ENCODE results near the gene SYT9.
"Not testable (repeated sequence)": the region's sequence is repeated elsewhere in the genome, so short reads cannot be mapped to it uniquely, and the experiment has no call there.

Gene SYT9

GRCh38 chr11:7319501-7319900 lies 67.8 kb downstream of the SYT9 start:
- DNase-seq (ENCODE audit: insufficient read length, low spot score), result no peak
- no peak for FAIRE-seq
- no peak for TF ChIP-seq TAF1 (IDR thresholded peaks at IDR 0.05; ENCODE audit: low read depth, low read length)
- no peak for TF ChIP-seq POLR2A (IDR thresholded peaks at IDR 0.05; ENCODE audit: low read depth, low read length)
- TF ChIP-seq POLR2AphosphoS5 (IDR thresholded peaks at IDR 0.05; ENCODE audit: low read depth, low read length), result no peak
- TF ChIP-seq POU2F2 (IDR thresholded peaks at IDR 0.05; ENCODE audit: low read depth, low read length), result no peak
- TF ChIP-seq SPI1 (IDR thresholded peaks at IDR 0.05; ENCODE audit: low read depth, low read length), result no peak
- TF ChIP-seq PAX5 (IDR thresholded peaks at IDR 0.05; ENCODE audit: insufficient read depth, low read length, severe bottlenecking), result no peak

DNA sequence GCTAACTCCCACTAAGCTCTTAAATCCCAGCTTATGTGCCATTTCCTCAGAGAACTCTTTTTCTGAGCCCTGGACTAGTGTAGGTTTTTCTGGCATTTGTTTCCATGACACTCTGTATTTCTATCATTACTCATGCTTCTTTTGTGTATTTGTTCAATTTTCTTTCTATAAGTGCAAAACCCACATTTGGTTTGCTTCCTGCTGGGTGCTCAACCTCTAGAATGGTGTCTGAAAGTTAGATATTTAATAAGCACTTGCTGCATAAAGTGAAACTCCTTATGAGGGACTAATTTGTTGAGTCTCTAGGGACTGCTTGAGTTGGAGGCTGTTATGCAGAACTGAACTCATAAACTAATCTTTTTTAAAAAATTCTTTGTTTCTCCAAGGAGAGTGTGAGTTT lies 68.6 kb downstream of the SYT9 start:
- TF ChIP-seq POLR2A (IDR thresholded peaks at IDR 0.05; ENCODE audit: low read depth, low read length), result no peak
- TF ChIP-seq PAX5 (IDR thresholded peaks at IDR 0.05; ENCODE audit: insufficient read depth, low read length, severe bottlenecking), result no peak
- no peak for TF ChIP-seq POLR2AphosphoS5 (IDR thresholded peaks at IDR 0.05; ENCODE audit: low read depth, low read length)
- TF ChIP-seq SPI1 (IDR thresholded peaks at IDR 0.05; ENCODE audit: low read depth, low read length), result no peak
- no peak for TF ChIP-seq POU2F2 (IDR thresholded peaks at IDR 0.05; ENCODE audit: low read depth, low read length)
- TF ChIP-seq TAF1 (IDR thresholded peaks at IDR 0.05; ENCODE audit: low read depth, low read length), result no peak
- FAIRE-seq, result no peak
- no peak for DNase-seq (ENCODE audit: insufficient read length, low spot score)

DNA sequence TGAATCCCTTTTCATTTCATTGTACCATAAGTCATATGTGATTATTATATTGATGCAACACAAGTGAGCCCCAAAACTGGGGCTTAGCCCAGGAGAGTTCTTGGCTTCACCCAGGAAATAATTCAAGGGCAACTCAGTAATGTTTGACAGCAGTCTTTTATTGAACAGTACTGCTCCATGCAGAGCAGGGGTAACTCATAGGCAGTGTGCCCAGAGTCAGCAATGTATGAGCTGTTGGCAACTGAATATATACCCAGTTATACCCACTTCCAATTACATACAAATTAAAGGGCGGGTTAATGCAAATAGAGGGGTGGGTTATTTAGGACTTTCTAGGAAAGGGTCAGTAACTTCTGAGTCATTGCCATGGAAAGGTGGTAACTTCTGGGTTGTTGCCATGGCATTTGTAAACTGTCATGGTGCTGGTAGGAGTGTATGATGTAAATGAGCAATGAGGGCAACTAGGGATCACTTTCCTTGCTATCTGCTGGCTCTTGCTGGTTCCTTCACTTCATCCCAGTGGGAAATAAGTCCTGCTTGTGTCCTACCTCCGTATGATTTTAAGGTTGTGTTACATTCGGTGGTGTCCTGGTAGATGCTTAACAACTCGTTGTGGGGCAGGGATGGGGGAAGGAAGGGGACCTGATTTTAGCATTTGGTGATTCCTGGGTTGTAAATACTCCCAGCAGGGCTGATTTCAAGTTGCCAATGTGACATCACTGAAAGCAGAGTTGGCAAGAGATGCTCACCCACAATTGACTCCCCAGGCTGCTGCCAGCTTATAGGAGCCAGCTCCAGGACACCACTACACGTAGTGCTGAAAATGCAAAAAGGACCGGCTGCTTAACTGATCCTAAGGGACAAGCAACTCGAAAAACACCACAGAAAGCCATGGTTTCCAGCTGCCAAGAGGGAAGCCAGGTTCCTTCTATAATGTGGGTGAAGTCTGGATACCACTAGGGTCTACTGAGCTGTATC lies 70.1 kb downstream of the SYT9 start:
- FAIRE-seq, result no peak

GRCh38 chr11:7332451-7332850 lies 80.7 kb downstream of the SYT9 start:
- TF ChIP-seq TAF1 (IDR thresholded peaks at IDR 0.05; ENCODE audit: low read depth, low read length) (no peak), POU2F2 (IDR thresholded peaks at IDR 0.05; ENCODE audit: low read depth, low read length) (no peak), POLR2A (IDR thresholded peaks at IDR 0.05; ENCODE audit: low read depth, low read length) (no peak), SPI1 (IDR thresholded peaks at IDR 0.05; ENCODE audit: low read depth, low read length) (no peak), POLR2AphosphoS5 (IDR thresholded peaks at IDR 0.05; ENCODE audit: low read depth, low read length) (no peak)
- FAIRE-seq, result no peak
- no peak for DNase-seq (ENCODE audit: insufficient read length, low spot score)

More for the DNA sequence above, 70.1 kb downstream of the SYT9 start:
- TF ChIP-seq TAF1 (IDR thresholded peaks at IDR 0.05; ENCODE audit: low read depth, low read length) (no peak), POLR2AphosphoS5 (IDR thresholded peaks at IDR 0.05; ENCODE audit: low read depth, low read length) (no peak), SPI1 (IDR thresholded peaks at IDR 0.05; ENCODE audit: low read depth, low read length) (no peak), PAX5 (IDR thresholded peaks at IDR 0.05; ENCODE audit: insufficient read depth, low read length, severe bottlenecking) (no peak), POLR2A (IDR thresholded peaks at IDR 0.05; ENCODE audit: low read depth, low read length) (no peak), POU2F2 (IDR thresholded peaks at IDR 0.05; ENCODE audit: low read depth, low read length) (no peak)
- no peak for DNase-seq (ENCODE audit: insufficient read length, low spot score)

DNA sequence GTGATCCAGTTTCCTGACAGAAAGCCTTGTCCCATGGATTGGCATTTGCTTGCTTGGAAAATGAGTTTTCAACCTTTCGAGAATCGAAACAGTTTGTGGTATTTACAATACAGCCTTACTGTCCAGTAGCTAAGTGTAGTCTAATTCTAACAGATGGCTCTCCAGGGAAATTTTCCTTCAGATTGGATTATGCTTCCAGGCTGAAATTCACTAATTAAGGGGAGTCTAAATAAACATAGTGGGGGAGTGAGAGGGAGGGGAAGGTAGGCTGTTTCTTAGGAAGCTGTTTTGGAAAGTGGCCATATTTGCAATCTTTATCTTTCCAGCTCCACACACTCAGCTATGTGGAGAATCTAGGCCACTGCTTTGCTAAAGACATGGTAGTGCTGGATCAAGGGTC lies 81.3 kb downstream of the SYT9 start:
- DNase-seq (ENCODE audit: insufficient read length, low spot score) (no peak), FAIRE-seq (no peak)
- TF ChIP-seq TAF1 (IDR thresholded peaks at IDR 0.05; ENCODE audit: low read depth, low read length) (no peak), PAX5 (IDR thresholded peaks at IDR 0.05; ENCODE audit: insufficient read depth, low read length, severe bottlenecking) (no peak)

- DNase-seq (ENCODE audit: insufficient read length, low spot score); FAIRE-seq: not testable (repeated sequence)
These were observed 83.7 kb downstream of the SYT9 start for GRCh38 chr11:7335442-7335841.

DNA sequence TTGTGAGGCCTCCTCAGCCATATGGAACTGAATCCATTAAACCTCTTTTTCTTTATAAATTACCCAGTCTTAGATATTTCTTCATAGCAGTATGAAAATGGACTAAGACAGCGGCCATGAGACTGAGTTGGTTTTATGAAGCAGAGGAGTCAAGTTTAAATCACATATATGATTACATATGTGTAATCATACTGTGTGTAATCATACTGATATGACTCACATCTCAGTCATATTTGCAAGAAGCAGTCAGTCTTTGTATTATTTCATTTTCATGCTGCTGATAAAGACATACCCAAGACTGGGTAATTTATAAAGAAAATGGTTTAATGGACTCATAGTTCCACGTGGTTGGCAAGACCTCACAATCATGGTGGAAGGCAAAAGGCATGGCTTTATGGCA lies 89.8 kb downstream of the SYT9 start:
- no peak for TF ChIP-seq POU2F2 (IDR thresholded peaks at IDR 0.05; ENCODE audit: low read depth, low read length)
- TF ChIP-seq PAX5 (IDR thresholded peaks at IDR 0.05; ENCODE audit: insufficient read depth, low read length, severe bottlenecking), result no peak
- TF ChIP-seq SPI1 (IDR thresholded peaks at IDR 0.05; ENCODE audit: low read depth, low read length), result no peak
- no peak for TF ChIP-seq POLR2A (IDR thresholded peaks at IDR 0.05; ENCODE audit: low read depth, low read length)
- TF ChIP-seq POLR2AphosphoS5 (IDR thresholded peaks at IDR 0.05; ENCODE audit: low read depth, low read length), result no peak
- TF ChIP-seq TAF1 (IDR thresholded peaks at IDR 0.05; ENCODE audit: low read depth, low read length), result no peak
- no peak for FAIRE-seq
- DNase-seq (ENCODE audit: insufficient read length, low spot score), result no peak

DNA sequence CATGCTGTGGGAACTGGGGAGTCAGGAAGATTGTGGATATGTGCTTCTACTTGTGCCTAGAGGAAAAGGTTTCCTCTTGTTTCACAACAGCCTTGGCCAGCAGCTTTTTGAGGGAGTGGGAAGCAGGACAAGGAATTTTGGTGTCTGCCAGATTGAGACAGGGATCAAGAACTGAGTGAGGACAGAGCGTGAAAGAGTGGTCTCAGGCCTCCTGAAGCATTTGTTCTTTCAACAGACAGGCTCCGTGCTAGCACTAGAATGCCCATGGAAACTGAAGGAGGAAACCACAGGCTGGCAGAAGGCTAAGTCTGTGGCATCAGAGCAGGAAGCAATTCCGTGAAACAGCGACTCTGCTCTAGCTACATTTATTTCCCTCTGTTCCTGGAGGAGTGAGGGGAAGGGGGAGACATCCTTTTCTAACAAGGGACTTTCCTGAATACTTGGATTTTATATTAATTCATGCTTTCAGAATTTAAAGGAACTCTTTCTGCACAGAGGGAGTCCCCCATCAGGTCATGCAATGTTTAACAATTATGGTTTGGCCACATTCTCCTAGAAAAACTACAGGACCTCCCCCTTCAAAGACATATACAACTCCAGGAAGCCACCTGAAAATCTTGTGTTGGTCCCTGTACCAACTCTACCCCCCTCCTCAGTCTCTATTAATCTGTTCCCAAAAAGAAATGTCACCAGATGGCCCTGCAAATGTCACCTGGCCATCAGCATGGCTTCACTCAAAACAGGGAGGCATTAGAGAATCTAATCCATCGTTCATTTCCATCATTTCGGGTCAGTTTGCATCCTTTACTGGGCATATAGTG lies 96.1 kb downstream of the SYT9 start:
- TF ChIP-seq POLR2AphosphoS5 (IDR thresholded peaks at IDR 0.05; ENCODE audit: low read depth, low read length) (no peak), POLR2A (IDR thresholded peaks at IDR 0.05; ENCODE audit: low read depth, low read length) (no peak), TAF1 (IDR thresholded peaks at IDR 0.05; ENCODE audit: low read depth, low read length) (no peak), POU2F2 (IDR thresholded peaks at IDR 0.05; ENCODE audit: low read depth, low read length) (no peak), PAX5 (IDR thresholded peaks at IDR 0.05; ENCODE audit: insufficient read depth, low read length, severe bottlenecking) (no peak)
- DNase-seq (ENCODE audit: insufficient read length, low spot score) (no peak), FAIRE-seq (no peak)

- no peak for DNase-seq (ENCODE audit: insufficient read length, low spot score)
- no peak for FAIRE-seq
- TF ChIP-seq POLR2A (IDR thresholded peaks at IDR 0.05; ENCODE audit: low read depth, low read length), result no peak
- no peak for TF ChIP-seq TAF1 (IDR thresholded peaks at IDR 0.05; ENCODE audit: low read depth, low read length)
- TF ChIP-seq POLR2AphosphoS5 (IDR thresholded peaks at IDR 0.05; ENCODE audit: low read depth, low read length), result no peak
- no peak for TF ChIP-seq PAX5 (IDR thresholded peaks at IDR 0.05; ENCODE audit: insufficient read depth, low read length, severe bottlenecking)
- TF ChIP-seq POU2F2 (IDR thresholded peaks at IDR 0.05; ENCODE audit: low read depth, low read length), result no peak
- no peak for TF ChIP-seq SPI1 (IDR thresholded peaks at IDR 0.05; ENCODE audit: low read depth, low read length)
These were observed 97.0 kb downstream of the SYT9 start for GRCh38 chr11:7348432-7349304.
